Measurements from ENCODE around the gene CYREN.
"Not testable (repeated sequence)": the region's sequence is repeated elsewhere in the genome, so short reads cannot be mapped to it uniquely, and the experiment has no call there.

The CYREN gene

DNA sequence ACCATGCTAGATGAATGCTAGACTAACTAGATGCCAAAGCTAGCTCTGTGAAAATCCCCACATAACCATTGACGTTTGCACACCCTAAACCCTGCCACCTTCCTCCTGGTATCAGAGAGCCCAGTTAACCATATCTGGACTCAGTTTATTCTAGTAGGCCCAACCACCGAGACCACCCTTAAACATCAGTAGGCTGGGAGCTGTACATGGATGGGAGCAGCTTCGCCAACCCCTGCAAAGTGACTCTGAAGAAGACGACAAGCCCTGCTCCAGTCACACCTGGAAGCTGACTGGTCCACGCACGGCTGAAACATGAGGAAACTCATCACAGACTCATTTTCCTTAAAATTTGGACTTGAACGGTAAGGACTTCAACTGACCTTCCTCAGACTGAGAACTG lies 4.4 kb upstream of the CYREN start:
- no peak for DNase-seq

- DNase-seq: not testable (repeated sequence)
Observed at GRCh38 chr7:135173916-135174315, 3.4 kb upstream of the CYREN start.

GRCh38 chr7:135171581-135172291 lies 1.2 kb upstream of the CYREN start:
- not testable (repeated sequence) for DNase-seq

GRCh38 chr7:135170998-135171481 lies 533 bp upstream of the CYREN start:
- DNase-seq: not testable (repeated sequence)

DNA sequence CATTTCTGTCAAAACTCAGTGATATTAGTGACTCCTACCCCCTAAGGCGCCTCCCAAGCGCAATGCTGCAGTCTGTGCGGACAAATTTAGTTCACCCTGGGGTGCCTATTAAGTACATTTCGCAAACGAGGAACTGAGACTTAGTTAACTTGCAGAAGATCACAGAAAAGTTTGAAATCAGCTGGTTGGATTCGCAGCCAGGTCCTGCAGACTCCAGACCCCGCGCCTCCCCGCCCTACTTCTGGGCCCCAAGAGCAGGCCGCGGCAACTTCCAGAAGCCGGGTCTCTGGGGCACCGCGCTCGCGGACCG lies 588 bp downstream of the CYREN start:
- DNase-seq: no peak

- peak; percentile 38 to 50 for DNase-seq
Observed at GRCh38 chr7:135169141-135169963, 1.2 kb downstream of the CYREN start.

DNA sequence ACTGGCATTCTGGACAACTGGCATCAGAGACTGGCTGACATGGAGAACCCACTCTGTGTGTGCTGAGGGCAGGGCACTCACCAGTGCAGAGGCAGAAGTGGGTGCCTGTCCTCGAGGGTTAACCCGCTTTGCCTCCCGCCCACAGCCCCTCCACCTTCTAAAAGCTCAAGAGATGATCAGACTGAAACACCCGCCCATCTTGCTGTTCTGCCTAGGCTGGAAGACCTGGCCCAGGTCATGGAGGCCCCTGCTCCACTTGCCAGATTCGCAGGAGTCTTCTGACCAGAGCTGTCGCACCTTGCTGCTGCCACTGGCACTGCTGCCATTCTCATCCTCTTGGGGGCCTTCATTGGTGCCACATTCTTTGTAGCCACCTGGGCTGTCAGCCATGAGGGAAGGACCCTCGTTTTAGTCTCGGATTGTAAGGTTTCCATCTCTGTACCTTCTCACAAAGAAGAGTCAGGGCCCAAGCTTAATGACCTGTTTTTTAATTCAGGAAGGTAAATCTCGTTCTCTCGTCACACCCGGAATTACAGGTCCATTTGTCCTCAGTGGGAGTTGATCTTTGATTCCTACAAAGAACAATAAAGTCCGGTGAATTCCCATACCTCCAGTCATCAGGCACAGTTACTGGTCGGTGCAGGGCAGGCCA lies 1.9 kb downstream of the CYREN start:
- no peak for DNase-seq

DNA sequence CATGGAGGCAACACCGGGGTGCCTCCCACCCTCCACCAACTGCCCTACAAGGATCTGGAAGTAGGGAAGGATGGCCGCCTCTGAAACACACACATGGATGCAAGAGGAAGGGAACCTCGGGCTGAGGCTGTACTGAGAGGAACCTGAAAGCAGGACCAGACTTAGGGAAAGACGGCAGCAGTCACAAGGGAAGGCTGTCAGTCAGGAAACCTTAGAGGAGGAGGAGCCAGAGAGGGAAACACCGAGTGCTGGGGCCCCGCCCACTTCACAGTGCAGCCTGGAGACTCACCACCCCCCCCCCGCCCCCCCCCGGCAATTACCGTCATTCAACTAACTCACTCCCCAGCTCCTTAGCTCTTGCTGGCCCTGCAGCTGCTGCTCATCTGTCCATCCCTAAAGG lies 2.5 kb downstream of the CYREN start:
- no peak for DNase-seq

- DNase-seq: no peak
Observed at GRCh38 chr7:135167365-135167917, 3.1 kb downstream of the CYREN start.

- no peak for DNase-seq
Observed at GRCh38 chr7:135166338-135166990, 4.0 kb downstream of the CYREN start.

DNA sequence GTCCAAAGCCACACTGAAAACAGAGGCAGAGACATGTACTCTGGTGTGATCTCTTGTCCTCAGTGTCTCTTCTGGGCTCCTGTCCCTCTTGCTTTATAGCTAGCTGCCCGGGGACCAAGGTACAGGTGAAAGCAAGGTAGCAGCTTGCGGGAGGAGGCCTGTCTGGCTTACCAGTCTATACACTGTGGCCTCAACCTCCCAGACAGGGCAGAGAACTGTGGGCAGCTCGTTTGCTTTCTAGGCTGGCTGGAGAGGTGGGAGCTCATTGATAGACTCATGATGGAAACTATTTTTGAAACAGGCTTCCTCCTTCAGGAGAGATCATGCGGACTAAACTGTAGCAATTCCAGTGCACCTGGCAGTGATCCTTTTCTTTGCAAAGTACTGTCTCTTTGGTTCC lies 4.6 kb downstream of the CYREN start:
- no peak for DNase-seq

- DNase-seq: no peak
Observed at GRCh38 chr7:135164357-135165061, 6.0 kb downstream of the CYREN start.

DNA sequence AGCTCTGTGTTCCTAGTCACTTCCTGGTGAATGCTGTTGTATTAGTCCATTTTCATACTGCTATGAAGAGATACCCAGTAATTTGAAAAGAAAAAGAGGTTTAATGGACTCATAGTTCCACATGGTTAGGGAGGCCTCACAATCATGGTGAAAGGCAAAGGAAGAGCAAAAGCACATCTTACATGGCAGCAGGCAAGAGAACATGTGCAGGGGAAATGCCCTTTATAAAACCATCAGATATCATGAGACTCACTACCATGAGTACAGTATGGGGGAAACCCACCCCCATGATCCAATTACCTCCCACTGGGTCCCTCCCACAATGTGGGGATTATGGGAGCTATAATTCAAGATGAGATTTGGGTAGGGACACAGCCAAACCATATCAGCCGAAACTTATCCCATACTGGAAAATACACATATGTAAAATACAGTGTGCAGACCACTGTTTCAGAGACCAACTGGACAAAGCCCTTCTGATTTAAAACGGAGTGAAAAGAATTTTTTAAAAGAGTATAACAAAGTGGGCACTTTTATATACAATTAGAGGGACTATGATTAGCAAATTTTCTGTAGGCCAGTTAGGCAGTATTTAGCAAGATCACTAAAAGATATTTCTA lies 8.0 kb downstream of the CYREN start:
- DNase-seq: no peak

DNA sequence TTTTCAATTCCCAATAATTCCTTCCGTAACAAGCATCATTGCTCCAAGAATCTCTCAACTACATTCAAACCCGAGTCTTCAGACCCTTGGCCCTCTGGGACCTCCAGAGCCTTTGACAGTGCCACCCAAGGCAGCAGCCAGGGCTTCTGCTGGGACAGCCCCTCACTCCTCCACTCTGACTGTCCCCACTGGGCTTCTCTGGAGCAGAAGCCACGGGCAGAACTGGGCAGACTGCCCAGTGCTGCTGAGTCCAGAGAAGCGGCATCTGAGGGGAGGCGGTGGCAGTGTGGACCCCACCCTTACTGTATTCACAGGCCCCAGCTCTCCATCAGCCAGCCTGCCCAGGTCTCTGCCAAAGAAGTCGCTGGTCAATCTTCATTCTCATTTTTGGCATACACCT lies 8.8 kb downstream of the CYREN start:
- no peak for DNase-seq

DNA sequence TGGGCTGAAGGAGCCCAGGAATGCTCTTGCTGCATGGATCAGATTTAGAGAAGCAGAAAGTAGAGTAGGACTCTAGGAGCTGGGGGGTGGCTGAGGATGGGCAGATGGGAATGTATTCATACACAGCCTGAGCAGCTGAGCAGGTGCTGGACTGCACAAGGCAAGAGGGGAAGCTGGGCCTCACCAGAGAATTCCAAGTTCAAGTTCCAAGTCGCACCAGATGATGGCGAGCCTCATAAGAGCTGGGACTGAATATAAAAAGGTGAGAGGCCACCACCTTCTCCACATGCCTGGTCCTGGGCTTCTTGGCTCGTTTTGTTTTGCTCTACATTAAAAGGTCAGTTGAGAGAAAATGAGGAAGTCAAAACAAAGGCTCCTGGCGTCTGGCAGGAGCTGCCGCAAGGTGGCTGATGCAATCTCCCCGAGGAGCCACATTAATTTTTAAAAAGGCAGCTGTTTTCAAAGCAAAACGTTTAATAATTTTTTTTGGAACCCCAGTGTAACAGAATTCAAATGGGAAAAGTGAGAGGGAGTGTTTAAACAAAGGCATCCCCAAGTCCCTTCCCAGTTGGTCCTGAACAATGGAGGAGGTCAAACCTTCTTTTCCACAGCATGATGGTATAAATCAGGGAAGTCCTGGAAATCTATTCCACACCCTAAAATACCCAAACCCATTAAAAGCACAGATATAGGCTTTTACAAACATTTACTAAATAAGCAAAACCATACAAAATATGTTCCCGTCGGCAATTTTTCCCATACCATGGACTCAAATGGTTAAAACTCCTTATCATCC lies 9.5 kb downstream of the CYREN start:
- DNase-seq: no peak

DNA sequence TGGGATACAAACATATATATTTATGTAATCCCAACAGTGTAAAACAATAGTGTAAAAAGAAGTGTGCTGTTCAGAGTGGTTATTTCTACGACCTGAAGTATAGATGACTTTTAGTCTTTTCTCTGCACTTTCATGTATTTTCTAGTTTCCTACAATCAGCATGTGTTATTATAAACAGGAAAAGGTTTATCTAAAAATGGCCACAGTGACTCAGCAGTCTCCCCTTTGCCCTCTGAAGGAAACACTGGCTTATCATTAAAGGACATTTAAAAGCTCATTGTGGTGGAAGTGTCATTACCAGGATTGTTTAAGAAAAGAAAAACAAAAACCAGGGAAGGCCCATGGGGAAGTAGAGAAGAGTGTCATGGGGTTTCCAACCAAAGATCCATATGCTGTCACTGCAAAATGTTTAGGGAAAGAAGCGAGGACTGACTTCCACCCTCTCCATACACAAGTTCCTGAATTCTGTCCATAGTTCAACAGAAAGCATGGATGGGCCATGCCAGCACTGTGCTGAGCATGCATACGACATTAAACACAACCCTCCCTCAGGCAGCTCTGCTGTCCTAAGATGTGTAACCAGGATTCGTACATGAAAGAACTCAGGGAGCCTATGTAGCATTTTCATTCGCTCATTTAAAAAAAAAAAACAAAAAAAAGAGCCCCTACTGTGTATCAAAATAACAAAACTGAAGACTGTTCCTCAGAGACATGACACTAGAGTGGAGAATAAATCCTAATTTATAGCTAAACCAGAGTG lies 10.2 kb downstream of the CYREN start:
- DNase-seq: no peak

- no peak for DNase-seq
Observed at GRCh38 chr7:135159359-135160085, 11.0 kb downstream of the CYREN start.

DNA sequence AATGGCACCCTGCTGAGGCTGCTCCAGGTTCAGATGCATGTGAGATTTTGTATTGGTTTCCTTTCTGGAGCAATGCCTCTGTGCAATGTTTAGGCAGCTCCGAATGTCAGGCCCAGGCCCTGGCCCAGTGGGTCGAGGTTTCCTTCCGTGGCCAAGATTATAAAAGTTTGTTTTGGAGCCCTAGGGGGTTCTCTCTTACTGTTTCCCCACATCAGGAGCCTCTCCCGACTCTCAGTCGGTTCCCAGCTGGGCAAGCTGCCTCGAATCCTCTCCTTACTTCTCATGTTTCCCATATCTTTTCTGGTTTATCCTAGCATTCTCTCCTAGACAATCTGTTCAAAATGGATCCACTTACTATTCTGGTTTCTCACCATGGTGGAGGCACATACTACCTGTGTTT lies 11.6 kb downstream of the CYREN start:
- no peak for DNase-seq

GRCh38 chr7:135158141-135158655 lies 12.3 kb downstream of the CYREN start:
- no peak for DNase-seq

All from SW 1271 (cell line).